Endodermal cell (in vitro differentiated cells): ENCODE results near the gene TGFBR3L. TPM values are rescaled to one million over a fixed set of nuclear protein-coding genes. Genes with fewer than 3 reads are reported as not detected.

Experiments
- DNase-seq: peaks from one replicate; pipeline ENCODE4 v3.0.0-alpha.2; 2017
- H3K27ac ChIP-seq: 2 replicates; pipeline ENCODE4 v1.5.1; 2013; ENCODE audit warnings: mild to moderate bottlenecking, low read depth, low read length, moderate library complexity
- H3K27me3 ChIP-seq: 2 replicates; pipeline ENCODE4 v1.6.1; 2013; ENCODE audit warnings: mild to moderate bottlenecking, low read length, moderate library complexity; ENCODE audit not compliant: insufficient read depth, control insufficient read depth, poor library complexity, severe bottlenecking
- H3K36me3 ChIP-seq: 2 replicates; pipeline ENCODE4 v1.7.0; 2013; ENCODE audit warnings: mild to moderate bottlenecking, low read length, moderate library complexity; ENCODE audit not compliant: control insufficient read depth, insufficient read depth
- H3K4me1 ChIP-seq: one replicate; pipeline ENCODE4 v1.7.0; 2013; ENCODE audit warnings: low read length; ENCODE audit not compliant: control insufficient read depth, insufficient read depth
- H3K4me3 ChIP-seq: 2 replicates; pipeline ENCODE4 v1.5.1; 2013; ENCODE audit warnings: mild to moderate bottlenecking, low read length, moderate library complexity
- H3K9ac ChIP-seq: 2 replicates; pipeline ENCODE4 v1.6.1; 2013; ENCODE audit warnings: mild to moderate bottlenecking, low read length, moderate library complexity; ENCODE audit not compliant: poor library complexity, severe bottlenecking; ENCODE audit errors: extremely low read depth
- H3K9me3 ChIP-seq: 2 replicates; pipeline ENCODE4 v1.6.1; 2013; ENCODE audit warnings: mild to moderate bottlenecking, low read length, moderate library complexity; ENCODE audit not compliant: control insufficient read depth
- H3K27ac Mint-ChIP-seq: 2 replicates; pipeline ENCODE4 v1.8.0; 2020; ENCODE audit warnings: mixed read lengths
- H3K27me3 Mint-ChIP-seq: 2 replicates; pipeline ENCODE4 v1.8.0; 2021; ENCODE audit warnings: mild to moderate bottlenecking, mixed read lengths; ENCODE audit not compliant: insufficient read depth
- H3K36me3 Mint-ChIP-seq: 2 replicates; pipeline ENCODE4 v1.8.0; 2020; ENCODE audit warnings: low read depth, mixed read lengths
- H3K4me1 Mint-ChIP-seq: 2 replicates; pipeline ENCODE4 v1.8.0; 2020; ENCODE audit warnings: mixed read lengths
- H3K4me3 Mint-ChIP-seq: 2 replicates; pipeline ENCODE4 v1.8.0; 2020; ENCODE audit warnings: mild to moderate bottlenecking, moderate library complexity, mixed read lengths
- H3K9me3 Mint-ChIP-seq: 2 replicates; pipeline ENCODE4 v1.8.0; 2020; ENCODE audit warnings: mild to moderate bottlenecking, mixed read lengths
- CTCF ChIP-seq: fragments of 200-600 bp; sonication (generic); conservative IDR thresholded peaks from 2 replicates; pipeline ENCODE4 v1.5.0; 2021; ENCODE audit warnings: antibody characterized with exemption, mild to moderate bottlenecking
- WGBS, 2 experiments: methylation state at CpG; one replicate each; pipeline versions ENCODE4 v1.1.5 to v1.1.7; 2013; ENCODE audit warnings: missing lambda C conversion rate in 2 of 2, mixed read lengths in 1 of 2; ENCODE audit not compliant: insufficient coverage in 1 of 2, insufficient read length in 1 of 2; 5-methylcytosine and 5-hydroxymethylcytosine counted together
- total RNA-seq, 2 donors: library from RNA; stranded (reverse); fragmentation: NEBNext Ultra II Directional in 1 of 2; extraction: Animal tissue kit (Norgen Biotek cat#: 25700) in 1 of 2; gene quantifications; 2 replicates in 1 of 2; 3 replicates in 1 of 2; pipeline ENCODE4 v1.2.1, GENCODE V29; 2021

Gene TGFBR3L
- total RNA-seq, 2 donors from 2014 or later = 0.84 to 2.2 TPM

GRCh38 chr19:7932930-7933300 lies 18.3 kb downstream of the TGFBR3L start:
- Histone ChIP-seq H3K4me1 (no peaks in the 10 kb centered on the region), H3K27me3 (no peaks in the 10 kb centered on the region), H3K9me3 (no peaks in the 10 kb centered on the region), H3K4me3 (no peak overlapping the region), H3K36me3 (peaks cover 66% of the 10 kb centered on the region), H3K9ac (no peak overlapping the region), H3K27ac (no peak overlapping the region)
- no peak for TF ChIP-seq CTCF
- H3K4me1 Mint-ChIP-seq = no peaks in the 10 kb centered on the region
- no peak for DNase-seq
- H3K36me3 Mint-ChIP-seq = peaks cover 30% of the 10 kb centered on the region
- WGBS, 2 experiments = 92 to 96% methylated on average over 8 to 10 of the region's 10 CpGs
- no peaks in the 10 kb centered on the region for H3K9me3 Mint-ChIP-seq
- no peak overlapping the region for H3K27ac Mint-ChIP-seq
- H3K27me3 Mint-ChIP-seq = no peaks in the 10 kb centered on the region
- no peak overlapping the region for H3K4me3 Mint-ChIP-seq

GRCh38 chr19:7933411-7933810 lies 18.8 kb downstream of the TGFBR3L start:
- H3K4me3 ChIP-seq = no peak overlapping the region
- Mint-ChIP-seq H3K27me3 (no peaks in the 10 kb centered on the region), H3K27ac (no peak overlapping the region), H3K4me1 (no peaks in the 10 kb centered on the region), H3K36me3 (peaks cover 31% of the 10 kb centered on the region), H3K4me3 (no peak overlapping the region), H3K9me3 (no peaks in the 10 kb centered on the region)
- no peak overlapping the region for H3K9ac ChIP-seq
- no peaks in the 10 kb centered on the region for H3K27me3 ChIP-seq
- H3K36me3 ChIP-seq = peaks cover 70% of the 10 kb centered on the region
- WGBS, 2 experiments = 92 to 93% methylated on average over 8 to 14 of the region's 14 CpGs
- peak; percentile 70 for TF ChIP-seq CTCF
- no peaks in the 10 kb centered on the region for H3K4me1 ChIP-seq
- DNase-seq = no peak
- H3K27ac ChIP-seq = no peak overlapping the region
- no peaks in the 10 kb centered on the region for H3K9me3 ChIP-seq

GRCh38 chr19:7933828-7934725 lies 19.4 kb downstream of the TGFBR3L start:
- Mint-ChIP-seq H3K4me1 (no peaks in the 10 kb centered on the region), H3K9me3 (no peaks in the 10 kb centered on the region), H3K36me3 (peaks cover 34% of the 10 kb centered on the region), H3K4me3 (no peak overlapping the region), H3K27me3 (no peaks in the 10 kb centered on the region), H3K27ac (no peak overlapping the region)
- H3K4me1 ChIP-seq = no peaks in the 10 kb centered on the region
- no peaks in the 10 kb centered on the region for H3K9me3 ChIP-seq
- no peak for DNase-seq
- 93 to 94% methylated on average over 40 to 55 of the region's 55 CpGs for WGBS, 2 experiments
- H3K4me3 ChIP-seq = no peak overlapping the region
- peaks cover 69% of the 10 kb centered on the region for H3K36me3 ChIP-seq
- no peak overlapping the region for H3K27ac ChIP-seq
- H3K27me3 ChIP-seq = no peaks in the 10 kb centered on the region
- H3K9ac ChIP-seq = no peak overlapping the region
- TF ChIP-seq CTCF = no peak
